Erythroblast (primary cell): ENCODE results near the gene SLC52A1.

Experiments
- DNase-seq, 2 experiments: peaks; one replicate each; lab custom pipeline; 2025; lab: John Stamatoyannopoulos, UW
- GATA1 ChIP-seq: IDR thresholded peaks from 2 replicates; pipeline ENCODE4 v1.6.1; 2011; ENCODE audit warnings: low read depth, mild to moderate bottlenecking, control low read depth, low read length, moderate library complexity
- POLR2A ChIP-seq: IDR thresholded peaks from 2 replicates; pipeline ENCODE4 v1.6.1; 2011; ENCODE audit warnings: mild to moderate bottlenecking, low read length

Gene SLC52A1

DNA sequence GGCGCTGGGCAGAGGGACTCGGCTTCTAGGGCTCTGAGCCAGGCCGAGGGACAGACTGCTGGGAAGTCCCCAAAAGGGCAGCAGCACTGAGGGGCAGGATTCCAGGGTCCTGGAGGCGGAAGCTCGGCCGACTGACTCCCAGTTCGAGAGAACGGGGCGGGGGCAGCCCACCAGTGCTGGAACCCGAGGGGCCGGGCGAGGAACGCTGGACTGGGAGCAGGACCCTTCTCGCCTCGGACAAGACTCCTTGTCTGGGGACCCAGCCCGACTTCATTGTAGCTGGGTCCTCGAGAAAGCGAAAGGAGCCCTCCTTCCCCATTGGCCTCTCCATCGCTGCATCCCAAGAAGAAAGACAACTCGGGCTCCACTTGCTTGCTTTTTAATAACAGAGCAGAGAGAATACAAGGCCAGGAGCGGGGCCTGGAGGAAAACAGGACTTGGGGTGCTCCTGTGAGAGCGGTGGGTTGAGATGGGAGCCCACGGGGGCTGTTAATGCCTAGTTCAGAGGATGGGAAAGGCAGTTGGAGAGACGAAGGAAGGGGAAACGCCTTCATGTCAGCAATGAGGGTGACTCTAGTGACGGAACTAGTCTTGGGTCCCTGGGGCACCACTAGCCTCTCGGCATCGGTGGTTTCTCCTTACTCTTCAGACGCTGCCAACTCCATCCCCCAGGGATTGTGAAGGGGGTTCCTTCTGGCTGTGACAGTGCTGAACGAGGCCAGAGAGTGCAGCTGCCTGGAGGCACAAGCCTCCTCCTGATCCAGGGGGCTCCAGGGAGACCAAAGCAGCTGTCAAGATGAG, 47.3 kb downstream of the SLC52A1 start:
- peak; percentile 47 to 51 for DNase-seq
- TF ChIP-seq GATA1: no peak
- TF ChIP-seq POLR2A: peak; percentile 69

DNA sequence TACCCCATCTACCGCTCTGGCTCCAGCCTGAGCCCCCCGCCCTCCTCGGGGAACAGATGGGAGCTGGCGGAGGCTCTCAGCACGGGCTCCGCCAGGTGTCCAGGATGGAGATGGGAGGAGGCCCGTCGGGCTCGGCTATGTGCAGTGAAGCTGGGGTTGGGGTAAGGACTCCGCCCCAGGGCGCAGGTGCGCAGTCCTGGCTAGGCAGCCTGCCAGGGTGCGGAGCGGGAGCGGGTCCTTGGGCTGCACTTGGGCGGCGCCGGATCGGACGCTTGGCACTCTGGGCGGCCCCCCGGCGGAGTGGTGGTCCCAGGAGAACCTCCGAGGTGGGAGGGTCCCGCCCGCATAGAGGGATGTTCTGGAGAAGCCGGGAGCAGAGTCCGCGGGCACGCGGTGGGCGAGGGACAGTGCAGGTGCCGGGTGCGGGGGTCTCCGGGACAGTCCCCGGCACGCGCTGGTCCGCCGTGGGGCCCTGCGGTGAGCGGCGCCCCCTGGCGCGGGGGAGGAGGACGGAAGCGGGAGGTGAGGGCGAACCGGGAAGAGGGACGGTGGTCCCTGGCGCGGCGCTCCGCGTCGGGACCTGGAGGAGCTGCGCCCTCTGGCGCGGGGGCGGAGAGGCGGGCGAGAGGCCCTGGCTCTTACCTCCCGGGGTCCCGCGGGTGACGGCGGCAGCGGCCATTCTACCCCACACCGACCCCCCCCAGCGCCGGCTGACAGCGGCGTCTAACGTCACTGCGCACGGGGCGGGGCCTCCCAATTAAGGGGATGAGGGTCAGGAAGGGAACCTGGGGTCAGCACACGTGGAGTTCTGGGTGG, 48.1 kb downstream of the SLC52A1 start, which contains the start of gene CAMTA2:
TSS of gene CAMTA2 (minus strand) at position 725 of the 816 bp plus-strand sequence. CDS start 1,453 bp downstream, outside the sequence.
- DNase-seq: peak; percentile 86 to 89
- TF ChIP-seq GATA1 (no peak), POLR2A (peak; percentile 77)

DNA sequence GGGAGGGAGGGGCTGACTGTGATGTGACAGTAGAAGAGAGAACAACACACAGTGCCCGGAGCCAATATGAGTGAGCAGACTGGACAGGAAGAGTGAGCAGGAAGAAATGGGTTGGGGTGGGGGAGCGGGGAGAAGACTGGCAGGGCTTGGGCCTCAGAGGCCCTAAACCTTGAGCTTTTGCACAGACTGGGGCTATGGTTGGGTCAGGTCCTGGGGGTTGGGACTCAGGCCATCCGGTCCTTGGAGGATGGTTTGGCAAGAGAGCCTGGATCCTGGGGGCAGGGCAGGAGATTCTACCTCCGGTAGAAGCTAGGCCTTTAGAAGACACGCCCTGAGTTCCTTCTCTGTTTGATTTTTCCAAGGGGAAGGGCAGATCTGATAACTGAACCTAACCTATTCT, 48.8 kb downstream of the SLC52A1 start:
- TF ChIP-seq POLR2A (no peak), GATA1 (no peak)
- DNase-seq: no peak
